IMR-90 (cell line): ENCODE data around the gene ZSCAN9. TPM values are rescaled to one million over a fixed set of nuclear protein-coding genes. Genes with fewer than 3 reads are reported as not detected.

Experiments used
- ATAC-seq: fragments of 200-7000 bp; cut with Tn5 transposase; 2 replicates; pipeline ENCODE4 v1.9.1; 2020; ENCODE audit warnings: low read depth, mild to moderate bottlenecking, moderate library complexity
- BruUV-seq: library from RNA; stranded (reverse); fragments of 400-500 nt; replicated peaks from 2 replicates; lab custom pipeline; 2021; lab: Mats Ljungman, UMichigan
- CTCF ChIA-PET: fragments of 300-600 bp; formaldehyde crosslinking; extraction: SDS; loops from one replicate; lab custom pipeline; 2021; ENCODE audit warnings: antibody characterized with exemption; lab: Yijun Ruan, JAX
- POLR2A ChIA-PET: fragments of 300-600 bp; sonication (Branson Sonifier 250); formaldehyde crosslinking; loops from one replicate; lab custom pipeline; 2022; ENCODE audit warnings: antibody characterized with exemption; ENCODE audit not compliant: unreplicated experiment; lab: Charles Lee
- DNase-seq: peaks from one replicate; pipeline ENCODE4 v3.0.0; 2013
- H2AFZ ChIP-seq: replicated peaks from 2 replicates; pipeline ENCODE3; 2013; ENCODE audit warnings: low read length, mild to moderate bottlenecking; ENCODE audit not compliant: poor library complexity
- H2AK5ac ChIP-seq: 2 replicates; pipeline ENCODE4 v1.6.1; 2013; ENCODE audit warnings: low read depth, low read length, inconsistent platforms
- H2AK9ac ChIP-seq: replicated peaks from 2 replicates; pipeline ENCODE3; 2013; ENCODE audit warnings: mild to moderate bottlenecking, low read depth, low read length, moderate library complexity; ENCODE audit not compliant: poor library complexity
- H2BK120ac ChIP-seq: 2 replicates; pipeline ENCODE4 v1.6.1; 2013; ENCODE audit warnings: low read depth, low read length, inconsistent platforms
- H2BK15ac ChIP-seq: 3 replicates; pipeline ENCODE4 v1.6.1; 2013; ENCODE audit warnings: low read depth, low read length, inconsistent platforms
- H2BK20ac ChIP-seq: 2 replicates; pipeline ENCODE4 v1.6.1; 2013; ENCODE audit warnings: low read depth, mild to moderate bottlenecking, inconsistent platforms, low read length, moderate library complexity
- H2BK5ac ChIP-seq: 2 replicates; pipeline ENCODE4 v1.6.1; 2013; ENCODE audit warnings: mild to moderate bottlenecking, low read depth, low read length, inconsistent platforms; ENCODE audit not compliant: poor library complexity, severe bottlenecking
- H3K14ac ChIP-seq: replicated peaks from 2 replicates; pipeline ENCODE4 v1.6.1; 2013; ENCODE audit warnings: low read depth, low read length, inconsistent platforms
- H3K18ac ChIP-seq: 2 replicates; pipeline ENCODE4 v1.6.1; 2013; ENCODE audit warnings: low read depth, low read length, control low read depth
- H3K23ac ChIP-seq: 2 replicates; pipeline ENCODE4 v1.6.1; 2013; ENCODE audit warnings: low read depth, low read length, inconsistent platforms
- H3K27ac ChIP-seq: 2 replicates; pipeline ENCODE4 v1.5.1; 2013; ENCODE audit warnings: mild to moderate bottlenecking, control low read depth, low read length; ENCODE audit not compliant: insufficient read depth
- H3K27me3 ChIP-seq: 2 replicates; pipeline ENCODE4 v1.6.1; 2013; ENCODE audit warnings: low read length; ENCODE audit not compliant: control insufficient read depth, insufficient read depth
- H3K36me3 ChIP-seq: 2 replicates; pipeline ENCODE4 v1.6.1; 2013; ENCODE audit warnings: low read length, mixed read lengths; ENCODE audit not compliant: control insufficient read depth, insufficient read depth
- H3K4ac ChIP-seq: 2 replicates; pipeline ENCODE4 v1.6.1; 2013; ENCODE audit warnings: low read depth, low read length, inconsistent platforms
- H3K4me1 ChIP-seq: 2 replicates; pipeline ENCODE4 v1.6.1; 2013; ENCODE audit warnings: low read length, mixed read lengths; ENCODE audit not compliant: control insufficient read depth, insufficient read depth
- H3K4me2 ChIP-seq: 2 replicates; pipeline ENCODE4 v1.6.1; 2013; ENCODE audit warnings: low read depth, mild to moderate bottlenecking, control low read depth, low read length, moderate library complexity
- H3K4me3 ChIP-seq: 2 replicates; pipeline ENCODE4 v1.5.1; 2013; ENCODE audit warnings: low read depth, mild to moderate bottlenecking, control low read depth, low read length, moderate library complexity; ENCODE audit not compliant: insufficient read depth
- H3K56ac ChIP-seq: 2 replicates; pipeline ENCODE4 v1.6.1; 2013; ENCODE audit warnings: low read length, inconsistent platforms; ENCODE audit not compliant: insufficient read depth; ENCODE audit errors: extremely low read depth
- H3K79me1 ChIP-seq, 2 experiments: 2 replicates each; pipeline ENCODE4 v1.6.1; 2013; ENCODE audit warnings: low read length in 2 of 2, inconsistent platforms in 1 of 2, low read depth in 1 of 2
- H3K9ac ChIP-seq: 2 replicates; pipeline ENCODE4 v1.6.1; 2013; ENCODE audit warnings: low read depth, low read length, control low read depth
- H3K9me1 ChIP-seq: 2 replicates; pipeline ENCODE4 v1.6.1; 2013; ENCODE audit warnings: low read length, inconsistent platforms; ENCODE audit not compliant: insufficient read depth
- H3K9me3 ChIP-seq: 2 replicates; pipeline ENCODE4 v1.6.1; 2013; ENCODE audit warnings: low read length; ENCODE audit not compliant: control insufficient read depth, insufficient read depth
- H4K20me1 ChIP-seq: 2 replicates; pipeline ENCODE4 v1.6.1; 2013; ENCODE audit warnings: low read length, inconsistent platforms; ENCODE audit not compliant: insufficient read depth
- H4K5ac ChIP-seq: 2 replicates; pipeline ENCODE4 v1.6.1; 2013; ENCODE audit warnings: mild to moderate bottlenecking, low read depth, low read length, control low read depth
- H4K8ac ChIP-seq, 2 experiments: 2 replicates each; pipeline ENCODE4 v1.6.1; 2013; ENCODE audit warnings: low read depth in 2 of 2, low read length in 2 of 2, control low read depth in 1 of 2, inconsistent platforms in 1 of 2
- H4K91ac ChIP-seq: 2 replicates; pipeline ENCODE4 v1.6.1; 2013; ENCODE audit warnings: low read depth, low read length, inconsistent platforms; ENCODE audit not compliant: insufficient read depth
- BHLHE40 ChIP-seq: fragments of 150-350 bp; IDR thresholded peaks from 2 replicates; pipeline ENCODE4 v1.6.1; 2016; ENCODE audit warnings: mild to moderate bottlenecking, low read depth, low read length
- CEBPB ChIP-seq: IDR thresholded peaks from 2 replicates; pipeline ENCODE4 v1.6.1; 2012; ENCODE audit warnings: low read depth, low read length, improper control_type of control experiment
- CHD1 ChIP-seq: IDR thresholded peaks from 2 replicates; pipeline ENCODE4 v1.6.1; 2012; ENCODE audit warnings: low read depth, low read length, improper control_type of control experiment
- CTCF ChIP-seq: conservative IDR thresholded peaks from 2 replicates; pipeline ENCODE4 v1.5.1; 2012; ENCODE audit warnings: mild to moderate bottlenecking, low read depth, low read length, improper control_type of control experiment
- ELK1 ChIP-seq: fragments of 150-350 bp; IDR thresholded peaks from 2 replicates; pipeline ENCODE4 v1.6.1; 2016; ENCODE audit warnings: low read depth, mild to moderate bottlenecking, low read length, moderate library complexity, borderline replicate concordance
- FOS ChIP-seq: fragments of 150-350 bp; IDR thresholded peaks from 2 replicates; pipeline ENCODE4 v1.6.1; 2016; ENCODE audit warnings: low read depth, low read length
- MAFK ChIP-seq: IDR thresholded peaks from 2 replicates; pipeline ENCODE4 v1.6.1; 2012; ENCODE audit warnings: low read depth, low read length, improper control_type of control experiment
- MAZ ChIP-seq: IDR thresholded peaks from 2 replicates; pipeline ENCODE4 v1.6.1; 2012; ENCODE audit warnings: low read depth, mild to moderate bottlenecking, low read length, improper control_type of control experiment, moderate library complexity, borderline replicate concordance
- MXI1 ChIP-seq: IDR thresholded peaks from 2 replicates; pipeline ENCODE4 v1.6.1; 2012; ENCODE audit warnings: low read depth, mild to moderate bottlenecking, low read length, moderate library complexity, borderline replicate concordance
- NFE2L2 ChIP-seq: fragments of 150-350 bp; IDR thresholded peaks from 2 replicates; pipeline ENCODE4 v1.6.1; 2016; ENCODE audit warnings: low read depth, mild to moderate bottlenecking, low read length
- POLR2A ChIP-seq: IDR thresholded peaks from 2 replicates; pipeline ENCODE4 v1.6.1; 2012; ENCODE audit warnings: mild to moderate bottlenecking, low read depth, low read length
- RAD21 ChIP-seq: IDR thresholded peaks from 2 replicates; pipeline ENCODE4 v1.6.1; 2012; ENCODE audit warnings: low read length, improper control_type of control experiment
- RCOR1 ChIP-seq: IDR thresholded peaks from 2 replicates; pipeline ENCODE4 v1.6.1; 2012; ENCODE audit warnings: mild to moderate bottlenecking, low read length, improper control_type of control experiment; ENCODE audit not compliant: insufficient replicate concordance
- RFX5 ChIP-seq: IDR thresholded peaks from 2 replicates; pipeline ENCODE4 v1.8.0; 2012; ENCODE audit warnings: low read depth, mild to moderate bottlenecking, low read length, moderate library complexity
- SMC3 ChIP-seq: fragments of 150-350 bp; IDR thresholded peaks from 2 replicates; pipeline ENCODE4 v1.6.1; 2016; ENCODE audit warnings: low read depth, mild to moderate bottlenecking, antibody characterized with exemption, low read length, moderate library complexity
- USF2 ChIP-seq: fragments of 150-350 bp; IDR thresholded peaks from 2 replicates; pipeline ENCODE4 v1.6.1; 2017; ENCODE audit warnings: mild to moderate bottlenecking, antibody characterized with exemption, low read length, low read depth
- WGBS, 2 experiments: methylation state at CpG; one replicate each; pipeline versions ENCODE4 v1.1.5 to v1.1.7; 2013; ENCODE audit warnings: missing lambda C conversion rate in 2 of 2; ENCODE audit not compliant: insufficient read length in 1 of 2; ENCODE audit errors: extremely low coverage in 2 of 2; 5-methylcytosine and 5-hydroxymethylcytosine counted together
- dilution Hi-C: fragments of 300-500 bp; cut with HindIII; formaldehyde crosslinking; loops from one replicate; pipeline ENCODE4 v1.14.3; 2018; ENCODE audit warnings: low sequenced_read_pairs; ENCODE audit not compliant: unreplicated experiment
- in situ Hi-C: fragments of 300-500 bp; cut with MboI; formaldehyde crosslinking; loops from 3 replicates; pipeline ENCODE4 v1.14.3; 2019; ENCODE audit warnings: low sequenced_read_pairs, inconsistent platforms, mixed read lengths
- intact Hi-C: fragments of 100-400 bp; cut with micrococcal nuclease; formaldehyde crosslinking; loops from 2 replicates; pipeline ENCODE4 v1.10.0; 2022
- polyA plus RNA-seq, 3 experiments: library from polyadenylated mRNA; depleted of rRNA; stranded (reverse); fragments of >200 nt; gene quantifications; 2 replicates each; pipeline ENCODE4 v1.2.3, GENCODE V29; 2012; ENCODE audit warnings: low replicate concordance in 1 of 3
- total RNA-seq: library from RNA; depleted of rRNA; stranded (reverse); fragments of >200 nt; gene quantifications from 2 replicates; pipeline ENCODE4 v1.2.3, GENCODE V29; 2012

Gene ZSCAN9
- total and polyA plus RNA-seq, 2 of the 4 experiments (the other 2 are of a cell fraction) = 13.7 to 17.7 TPM

- H2AK9ac ChIP-seq = no peak overlapping the region
- POLR2A ChIA-PET = no interaction called here
- in situ Hi-C loops = no loop called here
- no TSS peak for BruUV-seq
- intact Hi-C loops = loop anchor here (5.0 kb wide), 1 partner anchor 44 kb away; no protein-coding TSS in a partner anchor
- H3K27ac ChIP-seq = no peak overlapping the region
- H2BK20ac ChIP-seq = no peak overlapping the region
- no peak overlapping the region for H3K23ac ChIP-seq
- no peak overlapping the region for H3K9ac ChIP-seq
- CTCF ChIA-PET = interaction anchor here (0.7 kb wide), 1 partner anchor 24 kb away, joined by 3 read pairs; no protein-coding TSS in a partner anchor
- ATAC-seq (no peak), DNase-seq (no peak)
- H3K27me3 ChIP-seq = peaks cover 32% of the 10 kb centered on the region
- H3K56ac ChIP-seq = no peak overlapping the region
- no peak overlapping the region for H4K8ac ChIP-seq
- no peaks in the 10 kb centered on the region for H3K4me1 ChIP-seq
- dilution Hi-C loops = no loop called here
- no CpG with 5 or more reads among the region's 1 CpG for WGBS, 2 experiments
- H3K18ac ChIP-seq = no peak overlapping the region
- no peak overlapping the region for H2AK5ac ChIP-seq
- H3K9me3 ChIP-seq = peaks cover 3% of the 10 kb centered on the region
- H3K79me1 ChIP-seq = no peaks in the 10 kb centered on the region
- H3K4ac ChIP-seq = no peak overlapping the region
- no peak overlapping the region for H2BK5ac ChIP-seq
- no peak overlapping the region for H2BK120ac ChIP-seq
- no peaks in the 10 kb centered on the region for H4K20me1 ChIP-seq
- no peak overlapping the region for H3K4me3 ChIP-seq
- H4K91ac ChIP-seq = no peak overlapping the region
- no peaks in the 10 kb centered on the region for H3K9me1 ChIP-seq
- TF ChIP-seq FOS (no peak), BHLHE40 (no peak), SMC3 (no peak), RAD21 (no peak), ELK1 (no peak), MAZ (no peak), USF2 (no peak), POLR2A (no peak), NFE2L2 (no peak), RCOR1 (no peak), RFX5 (no peak), CEBPB (no peak), CTCF (no peak), CHD1 (no peak), MXI1 (no peak), MAFK (no peak)
- no peak overlapping the region for H3K4me2 ChIP-seq
- no peak overlapping the region for H4K5ac ChIP-seq
- no peak overlapping the region for H2AFZ ChIP-seq
- H3K36me3 ChIP-seq = no peaks in the 10 kb centered on the region
- no peak overlapping the region for H2BK15ac ChIP-seq
- no peak overlapping the region for H3K14ac ChIP-seq
Observed at GRCh38 chr6:28205879-28206278, 19.2 kb upstream of the ZSCAN9 start.
